Stimulated activated memory B cell treated with anti-CD40 and anti-IgM and Interleukin-4, amounts not matched to agents 10 μg/mL and 1 μg/mL and 100 μg/mL, for 72 hours (primary cell): ENCODE measurements around the gene RAC3.

Experiments used
- ATAC-seq: fragments of 150-1000 bp; cut with Tn5 transposase; 2 replicates; pipeline ENCODE4 v1.10.0; 2021
- H3K27ac Mint-ChIP-seq: one replicate; pipeline ENCODE4 v1.8.0; 2022; ENCODE audit warnings: mild to moderate bottlenecking, mixed read lengths
- H3K27me3 Mint-ChIP-seq: one replicate; pipeline ENCODE4 v1.8.0; 2022; ENCODE audit warnings: mixed read lengths
- H3K36me3 Mint-ChIP-seq: one replicate; pipeline ENCODE4 v1.8.0; 2022; ENCODE audit warnings: mixed read lengths
- H3K4me1 Mint-ChIP-seq: one replicate; pipeline ENCODE4 v1.8.0; 2022; ENCODE audit warnings: mixed read lengths
- H3K4me3 Mint-ChIP-seq: one replicate; pipeline ENCODE4 v1.8.0; 2022; ENCODE audit warnings: mild to moderate bottlenecking, moderate library complexity, mixed read lengths
- H3K9me3 Mint-ChIP-seq: one replicate; pipeline ENCODE4 v1.8.0; 2022; ENCODE audit warnings: mixed read lengths

Gene RAC3

GRCh38 chr17:81995463-81996231 lies 35.8 kb upstream of the RAC3 start:
- no peaks in the 10 kb centered on the region for H3K27me3 Mint-ChIP-seq
- no peak overlapping the region for H3K4me3 Mint-ChIP-seq
- H3K9me3 Mint-ChIP-seq, result no peaks in the 10 kb centered on the region
- no peak overlapping the region for H3K27ac Mint-ChIP-seq
- H3K4me1 Mint-ChIP-seq, result peaks cover 2% of the 10 kb centered on the region
- peaks cover 15% of the 10 kb centered on the region for H3K36me3 Mint-ChIP-seq
- ATAC-seq, result no peak

- Mint-ChIP-seq H3K36me3 (peaks cover 13% of the 10 kb centered on the region), H3K4me1 (no peaks in the 10 kb centered on the region), H3K9me3 (no peaks in the 10 kb centered on the region), H3K27ac (no peak overlapping the region), H3K4me3 (no peak overlapping the region), H3K27me3 (no peaks in the 10 kb centered on the region)
- ATAC-seq, result no peak
Measured at GRCh38 chr17:81996232-81996756, 35.2 kb upstream of the RAC3 start.

- no peaks in the 10 kb centered on the region for H3K27me3 Mint-ChIP-seq
- no peaks in the 10 kb centered on the region for H3K4me1 Mint-ChIP-seq
- ATAC-seq, result no peak
- H3K36me3 Mint-ChIP-seq, result peaks cover 13% of the 10 kb centered on the region
- no peak overlapping the region for H3K4me3 Mint-ChIP-seq
- H3K9me3 Mint-ChIP-seq, result no peaks in the 10 kb centered on the region
- no peak overlapping the region for H3K27ac Mint-ChIP-seq
Measured at GRCh38 chr17:81996757-81997441, 34.6 kb upstream of the RAC3 start.

- no peaks in the 10 kb centered on the region for H3K4me1 Mint-ChIP-seq
Measured at GRCh38 chr17:81998212-81998611, 33.3 kb upstream of the RAC3 start.

GRCh38 chr17:81998691-81999438 lies 32.6 kb upstream of the RAC3 start:
- no peaks in the 10 kb centered on the region for H3K27me3 Mint-ChIP-seq
- no peak for ATAC-seq
- H3K36me3 Mint-ChIP-seq, result peaks cover 13% of the 10 kb centered on the region

More at GRCh38 chr17:81998212-81998611, 33.3 kb upstream of the RAC3 start:
- H3K27me3 Mint-ChIP-seq, result no peaks in the 10 kb centered on the region
- ATAC-seq, result no peak
- H3K27ac Mint-ChIP-seq, result no peak overlapping the region
- H3K4me3 Mint-ChIP-seq, result no peak overlapping the region
- peaks cover 13% of the 10 kb centered on the region for H3K36me3 Mint-ChIP-seq
- H3K9me3 Mint-ChIP-seq, result no peaks in the 10 kb centered on the region

DNA sequence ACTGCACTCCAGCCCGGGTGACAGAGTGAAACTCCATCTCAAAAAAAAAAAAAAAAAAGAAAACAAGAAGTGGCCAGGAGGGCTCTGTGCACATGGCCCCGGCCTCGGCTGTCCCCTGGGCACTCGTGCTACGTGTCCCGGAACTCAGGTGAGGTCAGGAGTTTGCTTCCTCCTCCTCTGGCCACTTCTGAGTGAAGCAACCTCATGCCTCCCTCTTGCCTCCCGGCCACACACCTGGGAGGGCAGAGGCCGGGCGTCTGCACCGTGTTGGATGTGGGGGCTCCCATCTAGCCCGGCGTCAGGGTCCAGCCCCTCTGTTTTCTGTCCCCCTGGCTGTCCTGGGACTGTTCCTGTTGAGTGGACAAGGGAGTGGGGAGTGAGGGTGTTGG lies 31.9 kb upstream of the RAC3 start:
- H3K36me3 Mint-ChIP-seq, result peaks cover 13% of the 10 kb centered on the region
- H3K9me3 Mint-ChIP-seq, result no peaks in the 10 kb centered on the region
- ATAC-seq, result no peak
- no peak overlapping the region for H3K4me3 Mint-ChIP-seq
- no peak overlapping the region for H3K27ac Mint-ChIP-seq
- H3K4me1 Mint-ChIP-seq, result no peaks in the 10 kb centered on the region
- H3K27me3 Mint-ChIP-seq, result no peaks in the 10 kb centered on the region

More at GRCh38 chr17:81998691-81999438, 32.6 kb upstream of the RAC3 start:
- Mint-ChIP-seq H3K4me3 (no peak overlapping the region), H3K4me1 (no peaks in the 10 kb centered on the region), H3K9me3 (no peaks in the 10 kb centered on the region), H3K27ac (no peak overlapping the region)

GRCh38 chr17:81999976-82000802 lies 31.3 kb upstream of the RAC3 start:
- Mint-ChIP-seq H3K4me3 (no peak overlapping the region), H3K36me3 (peaks cover 13% of the 10 kb centered on the region), H3K9me3 (no peaks in the 10 kb centered on the region), H3K27ac (no peak overlapping the region), H3K4me1 (no peaks in the 10 kb centered on the region), H3K27me3 (no peaks in the 10 kb centered on the region)
- ATAC-seq, result no peak

- Mint-ChIP-seq H3K27ac (no peak overlapping the region), H3K4me3 (no peak overlapping the region), H3K27me3 (no peaks in the 10 kb centered on the region), H3K4me1 (no peaks in the 10 kb centered on the region), H3K36me3 (peaks cover 10% of the 10 kb centered on the region), H3K9me3 (no peaks in the 10 kb centered on the region)
- no peak for ATAC-seq
Measured at GRCh38 chr17:82000803-82001570, 30.5 kb upstream of the RAC3 start.

DNA sequence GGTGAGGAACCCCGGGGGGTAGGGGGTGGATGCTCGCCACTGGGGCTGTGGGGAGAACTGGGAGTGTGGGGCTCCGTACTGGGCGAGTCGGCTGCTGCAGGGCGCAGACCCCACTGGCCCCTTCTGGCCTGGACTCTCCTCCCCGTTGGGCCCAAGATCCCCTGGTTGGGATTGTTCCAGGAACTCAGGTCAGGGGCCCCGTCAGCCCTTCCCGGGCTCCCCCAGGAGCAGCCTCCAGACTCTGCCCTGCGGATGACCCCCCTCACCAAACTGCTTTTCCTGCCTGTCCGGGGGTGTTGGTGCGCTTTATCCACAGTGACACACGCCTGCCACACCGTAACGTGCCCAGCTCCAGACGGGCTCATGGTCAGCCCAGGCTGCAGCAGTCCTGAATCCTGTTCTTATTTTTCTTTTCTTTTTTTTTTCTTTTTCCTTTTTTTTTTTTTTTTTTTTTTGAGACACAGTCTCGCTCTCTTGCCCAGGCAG lies 29.9 kb upstream of the RAC3 start:
- Mint-ChIP-seq H3K9me3 (no peaks in the 10 kb centered on the region), H3K36me3 (peaks cover 4% of the 10 kb centered on the region), H3K27ac (no peak overlapping the region), H3K27me3 (no peaks in the 10 kb centered on the region), H3K4me3 (no peak overlapping the region), H3K4me1 (no peaks in the 10 kb centered on the region)
- ATAC-seq, result no peak

GRCh38 chr17:82003411-82004381 lies 27.8 kb upstream of the RAC3 start:
- Mint-ChIP-seq H3K27ac (no peak overlapping the region), H3K9me3 (no peaks in the 10 kb centered on the region), H3K4me1 (no peaks in the 10 kb centered on the region), H3K36me3 (no peaks in the 10 kb centered on the region), H3K4me3 (no peak overlapping the region), H3K27me3 (no peaks in the 10 kb centered on the region)
- no peak for ATAC-seq

DNA sequence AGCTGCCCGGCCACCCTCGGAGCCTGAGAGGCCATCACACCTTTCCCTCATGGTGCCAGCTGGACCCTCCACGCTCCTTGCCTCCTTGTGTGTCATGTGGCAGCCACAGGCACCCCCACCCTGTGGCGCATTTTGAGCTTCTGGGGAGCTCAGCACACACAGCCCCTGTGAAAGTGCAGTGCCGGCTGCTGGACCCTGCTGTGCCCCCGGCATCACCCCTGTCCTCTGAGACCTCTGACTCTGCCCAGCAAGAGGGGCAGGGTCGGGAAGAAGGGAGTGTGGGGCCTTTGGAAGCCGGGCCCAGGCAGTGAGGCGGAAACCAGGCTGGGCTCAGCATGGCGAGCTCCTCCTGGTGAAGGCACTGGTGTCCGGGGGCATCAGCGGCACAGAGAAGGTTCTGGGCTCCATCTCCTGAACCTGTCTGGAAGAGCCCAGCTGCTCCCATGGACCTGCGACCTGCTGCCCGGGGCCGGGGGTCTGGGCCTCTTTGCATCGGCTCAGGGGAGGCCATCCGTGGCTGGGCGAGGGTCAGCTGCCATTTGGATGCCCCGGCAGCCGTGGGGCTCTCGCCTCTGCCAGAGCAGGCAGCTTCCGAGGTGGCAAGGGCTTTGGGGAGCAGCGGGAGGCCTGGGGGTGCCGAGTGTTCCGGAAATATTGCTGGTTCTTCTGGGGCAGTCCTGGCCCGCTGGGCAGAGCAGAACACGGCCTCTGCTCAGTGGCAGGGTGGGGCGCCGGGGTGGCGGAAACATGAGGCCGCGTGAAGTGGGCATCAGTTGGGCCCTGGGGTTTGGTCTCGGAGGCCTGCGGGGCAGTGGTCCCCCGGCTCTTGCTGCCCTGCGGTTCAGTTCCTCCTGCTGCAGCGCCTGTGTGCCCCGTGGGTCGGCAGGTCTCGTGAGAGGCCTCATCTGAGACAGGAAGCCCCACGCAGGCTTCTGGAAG lies 26.7 kb upstream of the RAC3 start:
- peaks cover 4% of the 10 kb centered on the region for H3K36me3 Mint-ChIP-seq

DNA sequence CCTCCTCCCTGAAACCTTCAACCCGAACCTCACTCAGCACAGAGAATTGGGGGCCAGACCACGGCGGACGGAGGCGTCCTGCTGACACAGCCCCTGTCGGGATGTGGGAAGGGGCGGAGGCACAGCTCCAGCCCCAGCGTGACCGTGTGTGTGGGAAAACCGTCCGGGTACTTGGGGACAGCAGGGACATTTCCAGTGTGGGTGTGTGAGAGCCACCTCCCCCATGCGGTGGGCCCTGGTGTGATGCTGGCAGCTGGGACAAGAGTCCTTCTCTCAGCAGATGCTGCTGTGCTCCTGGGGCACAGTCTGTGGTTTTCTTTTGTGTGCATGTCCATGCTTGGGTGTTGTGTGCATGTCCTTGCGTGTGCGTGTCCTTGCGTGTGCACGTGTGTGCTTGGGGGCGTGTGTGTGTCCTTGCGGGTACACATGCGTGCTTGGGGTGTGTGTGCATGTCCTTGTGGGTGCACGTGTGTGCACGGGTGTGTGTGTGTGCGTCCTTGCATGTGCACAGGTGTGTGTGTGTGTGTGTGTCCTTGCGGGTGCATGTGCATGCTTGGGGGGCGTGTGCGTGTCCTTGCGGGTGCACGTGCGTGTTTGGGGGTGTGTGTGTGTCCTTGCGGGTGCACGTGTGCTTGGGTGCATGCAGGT lies 25.7 kb upstream of the RAC3 start:
- Mint-ChIP-seq H3K4me3 (no peak overlapping the region), H3K27ac (no peak overlapping the region), H3K4me1 (no peaks in the 10 kb centered on the region)

More for the DNA sequence above, 26.7 kb upstream of the RAC3 start:
- H3K27ac Mint-ChIP-seq, result no peak overlapping the region
- no peak for ATAC-seq
- H3K4me1 Mint-ChIP-seq, result no peaks in the 10 kb centered on the region
- no peaks in the 10 kb centered on the region for H3K27me3 Mint-ChIP-seq
- H3K4me3 Mint-ChIP-seq, result no peak overlapping the region
- H3K9me3 Mint-ChIP-seq, result no peaks in the 10 kb centered on the region

More for the DNA sequence above, 25.7 kb upstream of the RAC3 start:
- peaks cover 4% of the 10 kb centered on the region for H3K36me3 Mint-ChIP-seq
- H3K27me3 Mint-ChIP-seq, result no peaks in the 10 kb centered on the region
- no peak for ATAC-seq
- no peaks in the 10 kb centered on the region for H3K9me3 Mint-ChIP-seq
